Large intestine (tissue), 3 donors: ENCODE data around the gene SUCO. TPM values are rescaled to one million over a fixed set of nuclear protein-coding genes. Genes with fewer than 3 reads are reported as not detected.

Experiments used
- DNase-seq, 2 donors: peaks; one replicate each; pipeline versions ENCODE4 v3.0.0 to v3.0.0-alpha.2; 2013
- H3K27ac ChIP-seq: one replicate; pipeline ENCODE4 v1.5.1; 2013; ENCODE audit warnings: low read length
- H3K27me3 ChIP-seq: 2 replicates; pipeline ENCODE4 v1.6.1; 2013; ENCODE audit warnings: low read length; ENCODE audit not compliant: control insufficient read depth, insufficient read depth
- H3K36me3 ChIP-seq: 2 replicates; pipeline ENCODE4 v1.6.1; 2013; ENCODE audit warnings: low read length; ENCODE audit not compliant: control insufficient read depth, insufficient read depth
- H3K4me1 ChIP-seq: one replicate; pipeline ENCODE4 v1.6.1; 2013; ENCODE audit warnings: low read length; ENCODE audit not compliant: control insufficient read depth, insufficient read depth
- H3K4me3 ChIP-seq: one replicate; pipeline ENCODE4 v1.5.1; 2013; ENCODE audit warnings: low read length
- H3K9me3 ChIP-seq: one replicate; pipeline ENCODE4 v1.6.1; 2013; ENCODE audit warnings: mild to moderate bottlenecking, low read depth, low read length, moderate library complexity; ENCODE audit not compliant: control insufficient read depth
- WGBS: methylation state at CpG from one replicate; pipeline ENCODE4 v1.1.5; 2013; ENCODE audit warnings: low lambda C conversion rate; ENCODE audit not compliant: insufficient coverage; 5-methylcytosine and 5-hydroxymethylcytosine counted together
- polyA plus RNA-seq: library from polyadenylated mRNA; unstranded; fragments of 120-200 nt; gene quantifications from one replicate; pipeline ENCODE4 v1.2.1, GENCODE V29; 2013

The SUCO gene
- polyA plus RNA-seq, 1 donor = 44.0 TPM

- Histone ChIP-seq H3K9me3 (no peaks in the 10 kb centered on the region), H3K36me3 (no peaks in the 10 kb centered on the region), H3K4me1 (no peaks in the 10 kb centered on the region), H3K27ac (no peak overlapping the region), H3K27me3 (peaks cover 3% of the 10 kb centered on the region), H3K4me3 (no peak overlapping the region)
- DNase-seq = no peak
- no CpG with 5 or more reads among the region's 1 CpG for WGBS
Observed at GRCh38 chr1:172657586-172657985, 124.6 kb downstream of the SUCO start.

- H3K27me3 ChIP-seq = peaks cover 8% of the 10 kb centered on the region
- no peaks in the 10 kb centered on the region for H3K4me1 ChIP-seq
- H3K27ac ChIP-seq = no peak within 1 kb of the TSS
- WGBS = no CpG with 5 or more reads among the region's 11 CpGs
- H3K36me3 ChIP-seq = no peaks in the 10 kb centered on the region
- DNase-seq = no peak
- H3K4me3 ChIP-seq = no peak within 1 kb of the TSS
- no peaks in the 10 kb centered on the region for H3K9me3 ChIP-seq
Observed at GRCh38 chr1:172658871-172659453, 126.0 kb downstream of the SUCO start, which contains the start of gene FASLG. FASLG (plus strand) TSS chr1:172659103; CDS start chr1:172659202, 99 bp downstream.

DNA sequence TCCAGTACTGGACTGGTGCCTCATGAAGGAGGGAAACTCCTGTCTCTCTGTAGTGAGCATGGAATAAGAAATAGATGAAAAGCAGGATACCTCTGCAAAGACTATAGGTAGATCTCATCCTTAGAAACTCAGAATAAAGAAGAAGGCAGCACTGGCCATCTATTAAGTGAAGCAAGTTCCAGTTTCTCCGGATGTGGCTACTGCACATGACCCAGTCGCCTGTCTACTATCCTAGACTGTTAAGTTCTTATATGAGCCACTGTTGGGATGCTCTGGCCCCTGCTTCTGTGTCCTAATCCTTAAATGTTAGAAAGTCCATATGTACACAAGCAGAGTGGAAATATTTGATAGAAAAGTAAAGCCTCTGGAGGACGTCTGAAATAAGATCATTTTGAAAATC lies 128.2 kb downstream of the SUCO start:
- H3K36me3 ChIP-seq = no peaks in the 10 kb centered on the region
- H3K27me3 ChIP-seq = peaks cover 8% of the 10 kb centered on the region
- H3K4me1 ChIP-seq = no peaks in the 10 kb centered on the region
- WGBS = no CpG with 5 or more reads among the region's 3 CpGs
- H3K4me3 ChIP-seq = no peak overlapping the region
- no peaks in the 10 kb centered on the region for H3K9me3 ChIP-seq
- no peak overlapping the region for H3K27ac ChIP-seq
- DNase-seq = no peak

Other genes with a start within 250 kb of the SUCO start
- gene C1orf105, start 112.5 kb upstream of the SUCO start, polyA plus RNA-seq = 2.4 TPM
- gene PIGC, start 89.1 kb upstream of the SUCO start, polyA plus RNA-seq = 30.6 TPM
- gene FASLG, start 126.0 kb downstream of the SUCO start, polyA plus RNA-seq = 1.3 TPM